Pancreas (tissue), 10 donors: ENCODE results near the gene CFAP299. TPM values are rescaled to one million over a fixed set of nuclear protein-coding genes. Genes with fewer than 3 reads are reported as not detected.

Experiments used
- ATAC-seq, 4 donors: fragments of 200-7000 bp; cut with Tn5 transposase; one replicate each; pipeline versions ENCODE4 v1.8.0 to v1.9.1; 2020; ENCODE audit warnings: mild to moderate bottlenecking in 4 of 4, moderate library complexity in 4 of 4
- DNase-seq, 6 donors: peaks; one replicate each; pipeline ENCODE4 v3.0.0-alpha.2; 2020
- FAIRE-seq: peaks from 2 replicates; lab custom pipeline; 2012; peaks lifted over from hg19 to GRCh38; lab: Jason Lieb, UNC
- H3K27ac ChIP-seq, 4 donors: fragments of 200-600 bp; sonication (generic); 1 replicate in 3 of 4; 2 replicates in 1 of 4; pipeline versions ENCODE4 v1.5.0 to v1.8.0; 2020
- H3K27me3 ChIP-seq, 4 donors: fragments of 200-600 bp; one replicate each; pipeline ENCODE4 v1.8.0; 2021
- H3K36me3 ChIP-seq, 3 donors: fragments of 200-600 bp; sonication (generic) in 1 of 3; one replicate each; pipeline versions ENCODE4 v1.5.0 to v1.8.0; 2020 to 2021
- H3K4me1 ChIP-seq, 3 donors: fragments of 200-600 bp; one replicate each; pipeline ENCODE4 v1.8.0; 2021
- H3K4me3 ChIP-seq, 4 donors: fragments of 200-600 bp; sonication (generic) in 2 of 4; one replicate each; pipeline versions ENCODE4 v1.5.0 to v1.8.0; 2020 to 2021
- H3K9me3 ChIP-seq, 4 donors: fragments of 200-600 bp; one replicate each; pipeline ENCODE4 v1.8.0; 2021
- WGBS, 2 donors: extraction: QIAGEN DNeasy Blood & Tissue Kit; methylation state at CpG; one replicate each; pipeline ENCODE4 v1.1.7; 2013; 5-methylcytosine and 5-hydroxymethylcytosine counted together
- intact Hi-C, 3 donors: fragments of 100-400 bp; cut with DNase I; formaldehyde crosslinking; loops; one replicate each; pipeline versions ENCODE4 v1.11.1 to v1.14.2; 2022
- polyA plus RNA-seq, 2 donors: library from polyadenylated mRNA; stranded (reverse); fragments of 200-250 nt; gene quantifications; one replicate each; pipeline ENCODE4 v1.2.3, GENCODE V29; 2013
- total RNA-seq, 6 donors: library from RNA; stranded (reverse); fragmentation: NEBNext Ultra II Directional in 4 of 6; extraction: Animal tissue kit (Norgen Biotek cat#: 25700) in 4 of 6; gene quantifications; one replicate each; pipeline versions ENCODE4 v1.2.1 to v1.2.4, GENCODE V29; 2021 to 2023
- TF ChIP-seq, protein P1 (sequence below), 4 donors: fragments of 200-600 bp; sonication (generic) in 3 of 4; IDR thresholded peaks; one replicate each; pipeline versions ENCODE4 v1.5.0 to v1.8.0; 2021; ENCODE audit warnings: antibody characterized with exemption in 4 of 4
- donor health status: healthy with polysubstance abuse.
- donor health status: DM: no; HTN: no; CAD: no; lungs with moderate emphysema.
- donor health status: DM: no; HTN: no; CAD: no.
- donor health status: control.
- donor health status: control.
- donor health status: Bipolar disorder and iron deficiency.
- donor health status: DM: yes; HTN: yes; CAD: no.
- donor health status: DM: no; HTN: no; CAD: no.
- donor health status: DM: no; HTN: no; CAD: no.
- donor health status: DM: yes; HTN: yes; CAD: no.

CFAP299 gene
- total and polyA plus RNA-seq, 8 donors: 0.14 TPM; not detected in 7

DNA sequence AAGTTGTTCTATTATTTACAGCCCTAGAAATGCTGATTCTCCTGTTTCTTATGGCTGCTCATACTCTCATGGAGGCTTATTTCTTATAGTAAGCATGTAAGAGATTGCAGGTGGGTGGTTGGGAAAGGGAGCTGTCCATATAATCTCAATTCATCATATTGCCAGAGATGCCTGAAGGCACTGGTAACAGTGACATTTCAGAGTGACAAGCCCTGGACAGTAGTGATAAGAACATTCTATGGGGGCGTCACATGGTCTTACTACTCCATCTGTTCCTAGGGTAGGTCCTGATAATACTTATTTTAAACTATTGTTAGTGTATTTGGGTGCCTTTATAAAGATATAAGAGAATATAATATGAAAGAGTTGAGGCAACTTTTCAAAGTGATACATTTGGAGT is 171.5 kb downstream of the CFAP299 start:
- H3K27ac ChIP-seq: no peak overlapping the region
- DNase-seq: no peak
- 0 to 37% methylated on average over 1 of the region's 1 CpG for WGBS, 2 donors
- no peaks in the 10 kb centered on the region for H3K36me3 ChIP-seq
- H3K4me1 ChIP-seq: no peaks in the 10 kb centered on the region
- no peak for FAIRE-seq
- intact Hi-C loops: no loop called here
- no peak overlapping the region for H3K4me3 ChIP-seq
- ATAC-seq: no peak
- H3K27me3 ChIP-seq: no peaks in the 10 kb centered on the region
- TF ChIP-seq, protein P1, sequence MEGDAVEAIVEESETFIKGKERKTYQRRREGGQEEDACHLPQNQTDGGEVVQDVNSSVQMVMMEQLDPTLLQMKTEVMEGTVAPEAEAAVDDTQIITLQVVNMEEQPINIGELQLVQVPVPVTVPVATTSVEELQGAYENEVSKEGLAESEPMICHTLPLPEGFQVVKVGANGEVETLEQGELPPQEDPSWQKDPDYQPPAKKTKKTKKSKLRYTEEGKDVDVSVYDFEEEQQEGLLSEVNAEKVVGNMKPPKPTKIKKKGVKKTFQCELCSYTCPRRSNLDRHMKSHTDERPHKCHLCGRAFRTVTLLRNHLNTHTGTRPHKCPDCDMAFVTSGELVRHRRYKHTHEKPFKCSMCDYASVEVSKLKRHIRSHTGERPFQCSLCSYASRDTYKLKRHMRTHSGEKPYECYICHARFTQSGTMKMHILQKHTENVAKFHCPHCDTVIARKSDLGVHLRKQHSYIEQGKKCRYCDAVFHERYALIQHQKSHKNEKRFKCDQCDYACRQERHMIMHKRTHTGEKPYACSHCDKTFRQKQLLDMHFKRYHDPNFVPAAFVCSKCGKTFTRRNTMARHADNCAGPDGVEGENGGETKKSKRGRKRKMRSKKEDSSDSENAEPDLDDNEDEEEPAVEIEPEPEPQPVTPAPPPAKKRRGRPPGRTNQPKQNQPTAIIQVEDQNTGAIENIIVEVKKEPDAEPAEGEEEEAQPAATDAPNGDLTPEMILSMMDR (IDR thresholded peaks at IDR 0.05): no peak
- H3K9me3 ChIP-seq: no peaks in the 10 kb centered on the region

DNA sequence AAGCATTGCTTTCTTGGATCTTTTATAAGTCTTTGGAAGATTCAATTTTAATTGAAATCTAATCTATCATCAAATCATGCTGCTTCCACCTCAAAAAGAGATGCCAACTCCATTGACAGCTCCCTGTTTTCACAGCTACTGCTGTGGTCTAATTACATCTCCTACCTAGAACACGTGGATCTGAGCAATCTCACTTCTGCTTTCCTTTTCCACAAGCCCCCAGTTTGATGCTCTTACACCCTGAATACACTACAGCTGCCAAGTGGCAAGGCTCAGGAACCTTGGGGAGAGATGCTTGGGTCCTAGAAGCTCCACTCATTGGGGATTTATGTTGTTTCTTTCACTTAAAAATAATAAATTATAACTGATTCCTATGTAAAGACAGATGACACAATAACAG is 172.0 kb downstream of the CFAP299 start:
- H3K27ac ChIP-seq: no peak overlapping the region
- TF ChIP-seq, protein P1 (IDR thresholded peaks at IDR 0.05): no peak
- FAIRE-seq (no peak), ATAC-seq (no peak), DNase-seq (no peak)
- no peaks in the 10 kb centered on the region for H3K4me1 ChIP-seq
- intact Hi-C loops: no loop called here
- H3K27me3 ChIP-seq: no peaks in the 10 kb centered on the region
- no peaks in the 10 kb centered on the region for H3K36me3 ChIP-seq
- WGBS, 2 donors: 38 to 45% methylated on average over 1 of the region's 1 CpG
- no peak overlapping the region for H3K4me3 ChIP-seq
- H3K9me3 ChIP-seq: no peaks in the 10 kb centered on the region

DNA sequence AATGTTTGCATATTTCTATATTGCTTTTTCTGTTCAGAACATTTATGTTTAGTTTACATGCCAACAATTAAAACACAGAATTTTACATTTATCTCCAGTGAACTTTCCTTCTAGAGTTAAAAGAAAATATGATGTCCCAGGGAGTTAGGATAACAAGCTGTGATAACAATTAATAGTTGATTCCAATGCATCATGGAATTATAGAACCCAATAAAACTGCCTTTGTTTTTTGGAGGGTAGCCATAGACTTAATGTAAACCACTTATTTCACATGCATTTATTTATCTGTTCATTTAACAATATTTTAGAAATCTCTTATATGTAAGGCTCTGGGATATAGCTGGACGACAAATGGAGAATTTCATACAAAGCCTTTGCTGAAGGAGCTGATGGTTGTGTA is 180.0 kb downstream of the CFAP299 start:
- 61 to 70% methylated on average over 1 of the region's 1 CpG for WGBS, 2 donors
- TF ChIP-seq, protein P1 (IDR thresholded peaks at IDR 0.05): no peak

DNA sequence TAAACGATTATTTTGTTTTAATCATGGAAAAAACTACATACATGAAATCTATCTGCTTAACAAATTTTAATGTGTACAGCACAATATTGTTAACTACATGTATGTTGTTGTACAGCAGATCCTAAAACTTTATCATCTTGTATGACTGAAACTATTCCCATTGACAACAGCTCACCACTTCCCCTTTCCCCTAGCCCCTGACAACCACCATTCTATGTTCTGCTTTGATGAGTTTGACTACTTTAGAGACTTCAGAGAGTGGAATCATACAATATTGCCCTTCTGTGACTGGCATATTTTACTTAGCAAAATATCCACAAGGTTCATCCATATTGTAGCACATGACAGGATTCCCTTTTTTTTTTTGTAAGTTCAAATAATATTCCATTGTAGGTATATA is 185.9 kb downstream of the CFAP299 start:
- ATAC-seq (no peak), DNase-seq (no peak), FAIRE-seq (no peak)
- WGBS, 2 donors: 56 to 77% methylated on average over 1 of the region's 1 CpG
- no peak overlapping the region for H3K4me3 ChIP-seq
- no peaks in the 10 kb centered on the region for H3K4me1 ChIP-seq
- H3K27me3 ChIP-seq: no peaks in the 10 kb centered on the region
- TF ChIP-seq, protein P1 (IDR thresholded peaks at IDR 0.05): no peak
- intact Hi-C loops: no loop called here
- H3K36me3 ChIP-seq: no peaks in the 10 kb centered on the region
- no peaks in the 10 kb centered on the region for H3K9me3 ChIP-seq
- no peak overlapping the region for H3K27ac ChIP-seq

More for the DNA sequence above, 180.0 kb downstream of the CFAP299 start:
- no peaks in the 10 kb centered on the region for H3K36me3 ChIP-seq
- no peak overlapping the region for H3K27ac ChIP-seq
- no peak overlapping the region for H3K4me3 ChIP-seq
- H3K4me1 ChIP-seq: no peaks in the 10 kb centered on the region
- ATAC-seq (no peak), FAIRE-seq (no peak), DNase-seq (no peak)
- H3K27me3 ChIP-seq: no peaks in the 10 kb centered on the region
- intact Hi-C loops: no loop called here
- no peaks in the 10 kb centered on the region for H3K9me3 ChIP-seq

DNA sequence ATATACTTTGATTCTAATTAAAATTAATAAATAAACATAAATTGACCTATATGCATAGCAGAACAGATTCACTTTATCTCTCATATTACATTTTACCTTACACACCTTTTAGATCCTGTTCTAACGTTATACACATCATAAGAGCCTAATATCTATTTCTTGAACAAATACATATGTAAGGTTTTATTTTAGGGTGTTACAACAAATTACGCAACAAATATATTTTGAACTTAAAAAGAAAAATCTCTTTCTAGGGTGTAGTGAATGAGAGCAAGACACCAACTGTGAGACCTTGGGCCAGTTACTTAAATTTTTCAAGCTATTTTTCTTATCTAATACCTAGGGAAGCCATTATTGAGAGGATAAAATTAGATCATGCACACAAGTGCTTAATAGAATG is 191.2 kb downstream of the CFAP299 start:
- H3K27me3 ChIP-seq: no peaks in the 10 kb centered on the region
- H3K4me1 ChIP-seq: no peaks in the 10 kb centered on the region
- ATAC-seq: no peak
- H3K4me3 ChIP-seq: no peak overlapping the region
- FAIRE-seq: no peak
- DNase-seq: no peak
- TF ChIP-seq, protein P1 (IDR thresholded peaks at IDR 0.05): no peak
- no peaks in the 10 kb centered on the region for H3K36me3 ChIP-seq
- 61 to 65% methylated on average over 2 of the region's 2 CpGs for WGBS, 2 donors
- intact Hi-C loops: no loop called here
- H3K9me3 ChIP-seq: no peaks in the 10 kb centered on the region
- H3K27ac ChIP-seq: no peak overlapping the region
